ENCODE data around the gene WHRN.

WHRN gene

DNA sequence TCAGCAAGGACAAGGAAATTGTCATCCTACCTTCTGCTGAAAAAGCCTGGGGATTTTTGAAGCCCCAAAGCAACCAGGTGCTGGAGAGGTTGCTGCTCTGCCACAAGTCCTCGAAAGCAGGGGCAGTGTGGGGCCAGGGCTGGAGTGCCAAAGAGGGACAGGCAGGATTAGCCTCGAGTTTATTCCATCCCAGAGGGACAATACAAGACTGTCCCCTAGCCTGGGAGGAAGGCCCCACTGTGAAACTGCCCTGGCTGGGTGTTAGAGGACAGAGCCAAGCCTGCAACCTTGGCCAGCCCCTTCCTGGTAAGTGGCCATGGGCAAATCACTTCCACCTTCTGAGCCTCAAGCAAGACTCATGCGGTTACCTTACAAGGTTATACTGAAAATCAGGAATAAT, 55.1 kb downstream of the WHRN start:
- DNase-seq (ENCODE audit: low read depth in 2 of 2): no peak

DNA sequence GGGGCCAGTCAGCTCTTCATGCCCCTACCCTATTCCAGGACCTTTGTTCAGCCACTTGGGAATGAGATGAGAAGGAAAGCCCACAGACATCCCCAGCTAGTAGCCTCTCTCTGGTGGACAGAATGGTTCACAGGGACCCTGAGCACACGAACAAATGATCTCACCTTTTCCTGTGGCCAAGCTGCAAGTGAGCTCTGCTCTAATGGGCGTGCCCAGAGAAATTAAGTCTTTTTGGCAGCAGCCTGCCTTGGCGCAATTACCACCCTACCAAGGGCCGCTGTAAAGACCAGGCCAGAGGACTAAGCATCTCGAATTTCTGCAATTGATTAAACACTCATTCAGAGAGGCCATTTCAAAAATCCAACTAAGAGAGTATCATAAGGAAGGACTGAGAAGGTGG, 56.0 kb downstream of the WHRN start:
- no peak for DNase-seq (ENCODE audit: low read depth in 2 of 2)

DNA sequence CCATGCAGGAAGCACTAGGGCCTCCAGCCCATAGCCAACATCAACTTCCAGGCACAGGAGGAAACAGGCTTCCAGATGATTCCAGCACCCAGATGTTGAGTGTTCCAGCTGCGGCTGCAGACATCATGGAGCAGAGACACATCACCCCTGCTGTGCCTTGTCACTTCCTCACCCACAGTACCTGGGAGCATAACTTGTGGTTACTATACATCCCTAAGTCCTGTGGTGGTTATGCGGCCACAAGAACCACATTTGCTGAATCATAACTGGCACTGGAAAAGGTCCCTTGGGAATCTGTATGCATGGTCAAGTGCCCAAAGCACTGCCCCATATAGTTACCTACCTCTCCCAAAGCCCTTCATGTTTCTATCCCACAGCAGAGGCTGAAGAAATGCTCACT, 56.6 kb downstream of the WHRN start:
- no peak for DNase-seq (ENCODE audit: low read depth in 2 of 2)

DNA sequence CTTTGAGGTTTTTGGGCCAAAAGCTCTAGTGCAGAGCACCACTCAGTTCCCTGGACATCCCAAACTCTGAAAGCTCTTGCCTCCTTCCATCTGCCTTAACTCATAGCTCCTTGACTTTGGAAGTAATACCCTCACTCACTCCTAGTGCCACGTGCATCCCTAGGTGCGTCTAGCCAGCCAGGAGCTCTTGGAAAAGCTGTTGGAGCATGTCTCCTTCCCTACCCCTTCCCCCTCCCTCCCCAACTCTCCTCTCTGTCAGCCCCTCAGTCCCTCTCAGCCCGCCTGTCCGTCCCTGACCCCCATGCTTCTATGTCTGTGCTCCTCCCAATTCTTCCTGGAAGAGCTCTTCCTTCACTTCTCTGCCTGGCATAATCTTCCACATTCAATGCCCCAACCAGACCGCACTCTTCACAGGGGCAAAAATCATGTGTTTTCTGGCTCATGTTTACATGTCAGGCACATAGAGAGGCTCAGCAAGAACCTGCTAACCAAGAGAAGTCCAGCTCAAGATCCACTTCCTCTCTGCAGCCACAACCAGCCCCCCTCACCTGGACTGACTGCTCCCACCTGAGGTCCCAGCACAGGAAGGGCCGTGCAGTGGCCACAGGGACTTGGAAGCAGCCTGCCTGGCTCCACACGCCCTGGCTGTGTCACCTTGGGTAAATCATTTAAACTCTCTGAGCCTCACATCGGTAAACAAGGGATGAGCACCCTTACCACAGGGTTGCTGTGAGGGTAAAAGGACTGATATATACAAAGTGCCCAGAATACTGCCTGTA, 58.4 kb downstream of the WHRN start:
- no peak for DNase-seq (ENCODE audit: low read depth in 2 of 2)

DNA sequence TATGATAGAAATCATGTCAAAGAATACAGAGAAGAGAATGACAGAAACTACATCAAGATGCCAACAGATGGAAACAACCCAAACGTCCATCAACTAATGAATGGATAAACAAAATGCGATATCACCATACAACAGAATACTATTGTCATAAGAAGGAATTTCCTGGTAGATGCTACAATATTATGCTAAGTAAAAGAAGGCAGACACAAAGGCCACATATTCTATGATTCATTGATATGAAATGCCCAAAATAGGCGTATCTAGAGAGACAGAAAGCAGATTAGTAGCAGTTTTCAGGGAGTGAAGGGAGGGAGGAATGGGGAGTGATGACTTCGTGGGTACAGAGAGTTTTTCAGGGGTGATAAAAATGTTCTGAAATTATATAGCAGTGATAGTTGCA, 59.2 kb downstream of the WHRN start:
- DNase-seq (ENCODE audit: low read depth in 2 of 2): no peak

DNA sequence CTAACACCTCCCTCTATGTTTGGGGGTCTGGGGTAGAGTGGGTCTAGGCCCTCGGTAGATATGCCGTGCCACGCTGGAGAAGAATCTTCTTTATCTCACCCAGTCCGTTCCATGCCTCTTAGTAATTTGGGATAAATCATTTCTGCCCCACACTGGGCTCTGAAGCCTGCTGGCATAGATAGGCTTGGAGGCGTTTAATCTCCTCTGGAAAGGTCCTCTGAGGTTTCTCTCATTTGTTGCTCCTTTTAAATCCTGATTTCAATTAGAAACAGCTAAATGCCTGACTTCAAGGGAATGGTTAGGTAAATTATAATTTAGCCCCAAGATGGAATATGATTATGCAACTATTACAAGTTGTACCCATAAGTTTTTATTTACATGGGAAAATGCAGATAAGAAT, 59.7 kb downstream of the WHRN start:
- no peak for DNase-seq (ENCODE audit: low read depth in 2 of 2)

DNA sequence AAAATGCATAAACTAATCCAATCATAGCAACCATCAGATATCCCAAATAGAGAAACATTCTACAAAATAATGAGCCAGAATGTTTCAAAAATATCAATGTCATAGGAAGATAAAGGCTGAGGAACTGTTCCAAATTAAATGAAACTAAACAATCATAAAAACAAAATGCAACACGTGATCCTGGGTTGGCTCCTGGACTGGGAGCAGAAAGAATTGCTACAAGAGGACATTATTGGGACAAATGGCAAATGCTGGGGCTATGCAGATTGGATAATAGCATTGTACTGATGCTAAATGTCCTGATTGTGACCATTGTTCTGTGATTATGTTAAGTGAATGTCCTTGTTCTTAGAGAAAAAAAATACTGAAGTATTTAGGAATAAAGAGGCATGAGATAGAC, 63.3 kb downstream of the WHRN start:
- DNase-seq (ENCODE audit: low read depth in 2 of 2): no peak

DNA sequence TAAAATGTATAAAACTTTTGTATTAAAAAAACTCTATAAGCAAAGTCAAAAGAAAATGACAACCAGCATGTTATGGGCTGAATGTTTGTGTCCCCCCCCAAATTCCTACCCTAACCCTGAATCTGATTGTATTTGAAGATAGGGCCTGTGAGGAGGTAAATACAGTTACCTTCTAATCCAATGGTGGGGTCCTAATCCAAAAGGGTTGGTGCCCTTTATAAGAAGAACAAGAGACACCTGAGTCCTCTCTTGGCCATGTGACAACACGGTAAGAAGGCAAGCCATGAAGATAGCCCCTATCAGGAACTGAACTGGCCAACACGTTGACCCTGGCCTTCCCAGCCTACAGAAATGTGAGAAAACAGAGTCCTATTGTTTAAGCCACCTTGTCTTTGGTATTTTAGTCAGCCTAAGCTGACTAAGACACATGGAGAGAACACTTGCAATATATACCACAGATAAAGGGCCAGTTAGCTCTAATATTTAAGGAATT, 67.8 kb downstream of the WHRN start:
- no peak for DNase-seq (ENCODE audit: low read depth in 2 of 2)

DNA sequence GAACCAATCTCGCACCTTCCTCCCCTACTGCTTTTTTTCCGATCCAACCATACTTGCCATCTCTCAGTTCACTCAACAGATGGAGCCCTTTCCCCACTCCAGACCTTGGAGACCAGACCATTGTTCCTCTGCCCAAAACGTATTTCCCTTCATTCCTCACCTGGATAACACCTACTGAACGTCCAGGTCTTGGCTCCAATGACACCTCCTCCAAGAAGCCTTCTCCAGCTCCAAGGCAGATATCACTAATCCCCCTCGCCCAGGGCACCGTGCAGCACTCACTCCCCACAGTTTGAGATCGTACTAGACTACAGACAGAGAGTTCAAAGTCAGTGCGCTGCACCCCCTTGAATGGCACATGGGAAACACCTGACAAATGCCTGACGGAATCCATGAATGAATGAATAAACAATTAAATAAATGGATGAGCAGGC, 70.4 kb downstream of the WHRN start:
- no peak for DNase-seq (ENCODE audit: low read depth in 2 of 2)

DNA sequence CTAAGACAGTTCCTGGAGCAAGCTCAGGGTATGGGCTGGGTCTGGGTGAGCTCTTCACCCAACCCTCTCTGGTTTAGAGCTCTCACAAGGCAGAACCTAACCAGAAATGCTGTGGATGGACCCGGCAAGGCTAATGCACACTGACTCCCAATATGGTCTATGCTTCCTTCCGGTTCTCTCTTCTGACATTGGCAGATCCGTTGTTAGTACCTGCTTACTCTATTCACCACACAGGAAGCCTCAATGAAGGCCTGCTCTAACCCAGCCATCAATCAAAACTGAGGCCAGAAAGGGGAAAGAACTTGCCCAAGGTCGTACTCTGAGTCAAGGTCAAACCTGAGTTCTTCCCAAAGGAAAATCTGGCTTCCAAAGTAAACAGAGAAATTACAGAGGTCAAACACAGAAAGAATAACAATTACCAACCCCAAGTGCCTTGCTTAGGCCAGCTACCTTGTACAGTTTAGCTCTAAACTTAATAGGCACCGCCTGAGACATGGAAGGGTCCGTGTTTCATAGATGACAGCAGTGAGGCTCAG, 71.5 kb downstream of the WHRN start:
- no peak for DNase-seq (ENCODE audit: low read depth in 2 of 2)

DNA sequence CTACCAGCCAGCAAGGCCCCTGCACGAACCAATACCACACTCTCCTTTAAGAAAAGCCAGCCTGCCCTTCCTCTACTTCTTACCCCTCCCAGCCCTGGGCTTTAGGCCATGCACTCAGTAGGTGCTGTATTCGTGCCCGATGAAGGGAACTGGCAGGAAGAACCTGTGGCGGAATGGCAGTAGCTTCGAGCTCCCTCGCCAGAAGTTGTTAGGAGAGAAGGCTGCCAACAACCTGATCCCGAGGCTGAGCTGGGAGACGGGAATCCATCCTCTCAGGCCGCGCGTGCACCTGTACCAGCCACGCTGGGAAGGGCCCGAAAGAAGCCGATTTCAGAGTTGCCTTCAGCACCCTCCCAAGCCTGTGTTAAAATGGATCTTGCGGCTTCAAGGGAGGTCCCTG, 72.2 kb downstream of the WHRN start:
- no peak for DNase-seq (ENCODE audit: low read depth in 2 of 2)

DNA sequence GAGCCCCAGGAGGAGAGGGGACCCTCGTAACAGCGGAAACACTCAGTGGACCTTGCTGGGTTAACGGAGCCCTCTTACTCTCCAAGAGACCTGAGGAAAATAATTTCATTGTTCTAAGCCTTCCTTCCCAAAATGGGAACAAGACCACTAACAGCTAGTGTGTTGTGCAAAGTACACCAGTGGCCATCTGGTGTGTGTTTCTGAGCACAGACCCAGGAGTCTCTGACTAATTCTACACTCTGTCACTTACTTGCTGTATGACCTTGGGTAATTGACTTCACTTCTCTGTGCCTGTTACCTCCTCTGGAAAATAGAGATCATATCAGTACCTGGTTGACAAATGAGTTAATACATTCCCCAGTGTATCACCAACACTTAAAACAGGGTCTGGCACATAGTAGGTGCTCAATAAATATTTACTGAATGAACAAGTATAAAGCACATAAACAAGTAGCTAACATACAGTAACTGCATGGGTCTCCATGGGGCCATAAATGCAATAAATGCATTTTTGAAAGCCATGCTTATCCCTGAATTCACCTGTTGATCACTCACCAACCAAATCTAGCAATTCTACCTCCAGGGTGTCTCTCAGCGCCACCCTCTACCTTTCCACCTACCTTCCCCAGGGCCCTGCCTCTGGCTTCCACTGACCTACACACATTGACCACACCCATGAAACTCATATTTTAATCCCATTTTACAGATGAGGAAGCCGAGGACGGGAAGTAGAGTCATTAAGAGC, 72.8 kb downstream of the WHRN start:
- DNase-seq (ENCODE audit: low read depth in 2 of 2): no peak

DNA sequence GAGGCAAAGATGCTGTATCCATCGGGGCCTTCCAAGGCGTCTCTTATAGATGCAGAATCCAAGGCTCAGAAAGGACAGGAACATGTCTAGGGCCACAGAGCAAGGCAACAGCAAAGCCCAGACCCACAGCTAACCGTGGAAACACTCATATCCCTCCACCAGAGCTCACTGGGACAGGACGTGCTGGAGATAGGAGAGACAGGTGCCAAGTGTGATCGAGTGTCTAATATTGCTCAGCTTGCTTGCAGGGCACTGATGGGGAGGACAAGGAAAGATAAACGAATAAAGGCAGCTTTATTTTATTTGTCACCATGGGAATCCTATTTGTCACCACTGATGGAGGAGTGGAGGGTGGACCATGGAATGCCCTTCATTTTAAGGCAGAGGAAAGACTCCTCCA, 73.5 kb downstream of the WHRN start:
- DNase-seq (ENCODE audit: low read depth in 2 of 2): no peak

DNA sequence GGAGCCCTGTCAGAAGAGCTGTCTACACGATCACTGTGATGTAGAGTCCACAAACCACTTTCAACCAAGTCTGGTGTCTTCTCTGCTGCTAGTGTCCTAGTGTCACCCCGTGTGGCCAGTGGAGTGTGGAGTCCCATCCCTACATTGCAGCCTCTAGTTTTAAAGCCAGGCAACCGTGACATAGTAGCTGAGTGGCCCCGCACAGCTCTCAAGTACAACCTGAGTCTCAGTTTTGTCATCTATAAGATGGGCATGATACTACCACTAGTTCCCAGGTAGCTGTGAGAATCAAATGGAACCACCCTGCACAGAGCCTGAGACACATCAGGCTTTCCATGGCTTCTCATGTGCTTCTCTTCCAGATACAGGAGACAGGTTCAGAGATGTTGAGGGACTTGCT, 74.3 kb downstream of the WHRN start:
- DNase-seq (ENCODE audit: low read depth in 2 of 2): no peak

DNA sequence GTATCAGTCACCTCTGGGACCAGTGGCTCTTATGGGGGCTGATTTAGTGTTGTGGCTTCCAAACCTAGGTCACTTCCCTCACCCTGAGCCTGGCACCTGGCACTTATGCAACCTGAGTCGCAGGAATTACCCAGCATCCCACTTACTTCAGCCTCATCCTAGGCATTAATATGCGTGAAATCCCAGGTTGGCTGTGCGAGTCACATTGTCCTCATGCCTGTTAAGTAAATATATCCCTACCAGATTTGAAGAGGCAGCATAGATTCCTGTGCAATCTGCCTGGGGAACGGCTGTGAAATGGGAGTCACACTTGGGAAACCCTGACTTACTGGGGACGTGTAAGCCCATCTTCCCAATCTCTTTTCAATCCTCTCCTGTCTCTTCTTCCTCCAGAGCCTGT, 74.8 kb downstream of the WHRN start:
- no peak for DNase-seq (ENCODE audit: low read depth in 2 of 2)

DNA sequence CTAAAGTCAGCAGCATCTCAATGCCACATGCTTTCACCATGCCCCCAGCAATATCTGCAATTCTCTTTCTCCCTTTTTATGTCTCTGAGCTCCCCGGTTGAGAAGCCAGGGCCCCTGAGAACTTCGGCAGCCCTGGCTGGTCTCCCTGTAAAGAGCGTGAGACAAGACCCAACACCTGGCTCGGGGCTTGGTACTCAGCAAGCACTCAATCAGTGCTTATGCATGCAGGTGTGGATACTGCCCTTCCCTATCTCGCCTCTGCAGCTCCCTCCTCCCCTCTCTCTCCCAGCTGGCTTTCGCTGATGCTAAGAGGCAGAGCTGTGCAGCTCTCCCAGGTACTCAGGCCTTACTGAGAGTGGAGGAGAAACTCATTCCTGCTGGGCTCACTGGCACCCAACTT, 75.8 kb downstream of the WHRN start:
- DNase-seq (ENCODE audit: low read depth in 2 of 2): no peak

DNA sequence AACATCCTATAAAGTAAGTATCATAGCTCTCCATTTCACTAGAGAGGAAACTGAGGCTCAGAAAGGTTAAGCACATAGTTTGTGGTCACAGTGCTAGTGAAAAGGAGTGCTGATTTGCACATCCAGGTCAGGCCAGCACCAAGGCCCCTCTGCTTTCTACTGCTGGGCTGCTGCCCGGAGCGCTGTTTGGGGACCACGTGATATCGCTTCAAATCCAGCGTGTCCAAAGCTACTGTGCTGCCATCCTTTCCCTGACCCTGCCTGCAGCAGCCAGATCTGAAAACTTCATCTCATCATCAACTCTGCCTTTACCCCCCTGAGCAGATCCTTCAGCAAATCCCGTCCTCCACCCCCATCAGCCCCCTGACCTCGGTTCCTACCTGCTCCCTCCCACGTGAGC, 76.8 kb downstream of the WHRN start:
- DNase-seq (ENCODE audit: low read depth in 2 of 2): no peak

DNA sequence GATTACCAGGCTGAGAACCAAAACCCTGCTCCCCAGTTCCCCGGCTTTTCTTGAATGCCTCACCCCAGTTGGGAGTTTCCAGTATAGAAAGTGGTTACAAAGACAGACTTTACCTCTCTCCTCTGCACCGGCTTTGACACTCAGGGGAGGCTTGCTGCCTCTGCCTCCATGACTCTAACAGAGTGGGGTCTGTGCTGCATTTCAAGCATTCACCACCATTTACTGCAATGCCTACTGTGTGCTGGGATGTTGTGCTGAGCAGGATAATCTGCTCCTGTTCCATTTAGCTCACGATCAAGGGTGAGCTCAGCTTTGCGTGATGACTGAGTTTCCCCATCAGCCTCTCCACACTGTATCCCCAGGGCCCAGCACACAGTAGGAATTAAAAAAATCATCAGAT, 77.6 kb downstream of the WHRN start:
- no peak for DNase-seq (ENCODE audit: low read depth in 2 of 2)

DNA sequence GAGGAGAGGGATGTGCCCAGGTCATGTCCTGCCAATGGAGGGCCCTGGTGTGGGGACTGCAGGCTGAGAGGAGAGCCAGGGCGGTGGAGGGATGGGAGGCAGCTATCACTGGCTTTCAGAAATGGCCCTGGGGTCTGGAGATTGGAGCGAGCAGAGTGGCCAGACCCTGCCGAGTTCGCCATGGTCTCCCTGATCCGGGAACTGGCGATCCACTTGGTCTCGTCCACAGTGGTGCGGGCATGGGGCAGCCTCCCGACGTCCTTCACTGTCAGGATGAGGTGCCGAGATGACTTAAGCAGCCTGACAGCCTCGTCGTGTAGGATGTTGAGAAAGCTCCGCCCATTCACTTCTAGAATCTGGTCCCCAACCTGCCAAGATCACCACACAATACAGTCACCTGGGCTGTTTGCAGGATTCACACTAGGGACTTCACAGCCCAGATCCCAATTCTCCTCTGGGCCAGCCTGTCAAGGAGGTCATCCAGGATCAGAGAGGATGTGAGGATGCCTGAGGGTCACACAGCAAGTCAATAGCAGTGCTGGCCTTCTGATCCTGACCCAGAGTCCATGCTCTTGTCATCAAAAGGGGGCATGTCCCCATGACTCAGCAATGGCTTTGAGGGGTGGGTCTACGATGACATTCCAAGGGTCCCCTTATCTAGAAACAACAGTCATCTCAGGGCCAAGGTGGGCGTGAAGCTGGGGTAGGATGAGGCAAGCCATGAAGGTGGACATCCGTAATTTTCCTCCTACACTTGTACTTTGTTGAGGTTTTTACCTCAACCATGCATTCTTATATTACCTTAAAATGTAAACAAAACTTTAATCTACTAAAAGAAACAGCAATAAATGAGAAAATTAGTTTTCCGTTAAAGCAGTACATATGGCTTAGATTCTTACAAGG, 79.0 kb downstream of the WHRN start:
- no peak for DNase-seq (ENCODE audit: low read depth in 2 of 2)

DNA sequence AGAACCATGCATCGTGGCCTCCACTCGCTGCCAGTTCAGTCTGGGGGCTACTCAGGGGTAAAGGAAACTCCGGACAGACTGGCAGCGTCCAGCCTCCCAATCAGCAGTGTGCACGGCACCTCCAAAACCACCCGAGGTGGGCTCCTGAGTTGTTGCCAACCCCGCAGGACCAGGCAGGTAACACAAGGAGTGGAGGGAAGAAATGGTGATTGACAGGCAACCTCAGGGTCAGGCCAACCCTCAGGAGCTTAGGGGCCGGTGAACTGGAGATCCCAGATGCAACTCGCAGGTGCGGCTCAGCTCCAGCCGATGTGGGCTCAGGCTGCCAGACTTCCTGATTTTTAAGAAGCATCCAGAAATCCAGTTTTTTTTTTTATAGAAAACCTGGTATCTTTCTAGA, 80.1 kb downstream of the WHRN start:
- no peak for DNase-seq (ENCODE audit: low read depth in 2 of 2)

DNA sequence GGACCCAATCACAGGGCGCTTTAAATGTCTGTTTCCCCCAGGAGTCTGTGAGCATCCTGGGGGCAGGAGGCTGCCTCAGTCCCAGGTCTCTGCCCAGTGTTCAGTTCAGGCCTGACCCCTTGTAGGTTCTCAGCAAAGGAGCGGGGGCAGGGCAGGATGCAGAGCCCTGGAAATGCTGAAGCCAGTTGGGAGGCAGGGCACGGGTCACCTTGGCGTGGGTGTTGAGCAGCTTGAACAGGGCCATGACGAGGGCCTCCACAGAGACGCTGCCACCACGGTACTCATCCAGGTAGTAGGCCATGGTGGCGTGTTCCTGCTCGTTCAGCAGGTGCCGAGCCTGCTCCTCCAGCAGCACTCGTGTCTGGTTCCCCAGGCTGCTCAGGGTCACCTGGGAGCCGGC, 81.1 kb downstream of the WHRN start:
- no peak for DNase-seq (ENCODE audit: low read depth in 2 of 2)

DNA sequence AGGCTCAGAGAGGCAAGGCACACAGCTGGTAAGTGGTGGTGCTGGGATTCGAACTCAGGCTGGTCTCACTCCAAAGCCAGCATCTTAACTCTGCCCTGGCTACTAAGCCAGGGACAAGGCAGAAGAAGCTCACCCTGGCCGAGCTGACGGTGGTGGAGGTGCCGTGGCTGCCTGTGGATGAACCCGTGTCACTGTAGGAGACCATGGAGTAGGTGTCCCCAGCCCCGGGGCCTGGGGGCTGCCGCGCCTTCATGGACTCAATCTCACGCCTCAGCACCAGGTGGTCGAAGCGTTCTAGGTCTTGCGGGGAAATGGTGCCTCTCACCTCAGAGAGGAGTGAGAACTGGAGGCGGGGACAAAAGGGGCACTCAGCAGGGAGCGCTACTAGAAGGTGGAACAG, 82.1 kb downstream of the WHRN start:
- no peak for DNase-seq (ENCODE audit: low read depth in 2 of 2)

Data from stimulated activated CD4-positive, alpha-beta T cell treated with anti-CD3 and anti-CD28 coated beads, Interleukin-12 subunit alpha, Interleukin-12 subunit beta, amount 100 ng/mL, for 24 hours (primary cell).